Ectodermal cell (in vitro differentiated cells): Measurements from ENCODE around the gene SH3GL2.

Source experiments
- H3K27ac ChIP-seq: 2 replicates; pipeline ENCODE4 v1.7.0; 2013; ENCODE audit warnings: mild to moderate bottlenecking, low read depth, low read length; ENCODE audit not compliant: insufficient read depth, poor library complexity, severe bottlenecking
- H3K27me3 ChIP-seq: 2 replicates; pipeline ENCODE4 v1.7.0; 2013; ENCODE audit warnings: mild to moderate bottlenecking, low read length; ENCODE audit not compliant: insufficient read depth, control insufficient read depth, poor library complexity, severe bottlenecking
- H3K36me3 ChIP-seq: one replicate; pipeline ENCODE4 v1.7.0; 2013; ENCODE audit warnings: low read length; ENCODE audit not compliant: control insufficient read depth, insufficient read depth
- H3K4me1 ChIP-seq: one replicate; pipeline ENCODE4 v1.7.0; 2013; ENCODE audit warnings: low read length; ENCODE audit not compliant: control insufficient read depth, insufficient read depth
- H3K4me3 ChIP-seq: 2 replicates; pipeline ENCODE4 v1.7.0; 2013; ENCODE audit warnings: low read depth, low read length, control low read depth; ENCODE audit not compliant: insufficient read depth
- H3K9me3 ChIP-seq: 2 replicates; pipeline ENCODE4 v1.7.0; 2013; ENCODE audit warnings: mild to moderate bottlenecking, low read length, moderate library complexity; ENCODE audit not compliant: control insufficient read depth
- WGBS, 2 experiments: methylation state at CpG; one replicate each; pipeline ENCODE4 v1.1.7; 2013; ENCODE audit warnings: missing lambda C conversion rate in 2 of 2; 5-methylcytosine and 5-hydroxymethylcytosine counted together

SH3GL2 gene

GRCh38 chr9:17695482-17695881 lies 116.6 kb downstream of the SH3GL2 start:
- no peaks in the 10 kb centered on the region for H3K27me3 ChIP-seq
- no peaks in the 10 kb centered on the region for H3K36me3 ChIP-seq
- no peak overlapping the region for H3K27ac ChIP-seq
- H3K9me3 ChIP-seq = no peaks in the 10 kb centered on the region
- H3K4me1 ChIP-seq = peaks cover 5% of the 10 kb centered on the region
- H3K4me3 ChIP-seq = no peak overlapping the region
- WGBS, 2 experiments = 91 to 96% methylated on average over 2 to 3 of the region's 3 CpGs

DNA sequence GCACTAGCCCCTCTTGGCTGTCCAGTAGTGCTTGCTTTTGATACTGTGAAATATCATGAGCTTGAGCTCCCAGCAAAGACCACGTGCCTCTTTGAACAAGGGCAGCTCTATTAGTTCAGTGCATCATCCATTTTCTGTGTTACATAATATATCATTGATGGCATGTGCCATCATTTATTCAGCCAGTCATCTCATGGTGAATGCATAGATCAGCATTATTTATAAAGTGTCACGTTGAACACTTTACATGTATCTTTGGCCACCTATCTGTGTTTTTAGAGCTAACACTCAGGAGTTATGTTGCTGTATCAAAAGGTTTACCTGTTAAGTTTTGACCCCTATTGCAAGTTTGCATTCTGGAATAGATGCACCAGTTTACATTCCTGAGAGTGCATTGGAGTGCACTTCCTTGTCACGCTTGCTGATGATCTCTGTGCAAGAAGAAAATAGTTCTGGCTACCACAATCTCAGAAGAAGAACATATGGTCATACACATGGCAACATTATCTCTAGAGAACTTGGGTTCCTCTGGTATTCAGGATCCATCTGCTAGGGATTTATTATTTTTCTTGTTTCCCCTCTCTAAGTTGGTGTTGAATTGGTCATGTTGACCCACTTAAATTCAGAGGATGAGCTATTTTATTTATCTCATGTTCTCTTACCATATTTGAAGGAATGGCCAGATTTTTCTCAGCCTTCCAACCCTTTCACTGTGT lies 120.9 kb downstream of the SH3GL2 start:
- H3K27me3 ChIP-seq = no peaks in the 10 kb centered on the region
- 90 to 93% methylated on average over 3 of the region's 3 CpGs for WGBS, 2 experiments

GRCh38 chr9:17706347-17706746 lies 127.5 kb downstream of the SH3GL2 start:
- H3K9me3 ChIP-seq = no peaks in the 10 kb centered on the region
- H3K36me3 ChIP-seq = no peaks in the 10 kb centered on the region
- no peak overlapping the region for H3K27ac ChIP-seq
- no peak overlapping the region for H3K4me3 ChIP-seq
- 96% methylated on average over 1 to 2 of the region's 2 CpGs for WGBS, 2 experiments
- no peaks in the 10 kb centered on the region for H3K27me3 ChIP-seq
- H3K4me1 ChIP-seq = no peaks in the 10 kb centered on the region

More for the DNA sequence above, 120.9 kb downstream of the SH3GL2 start:
- Histone ChIP-seq H3K27ac (no peak overlapping the region), H3K9me3 (no peaks in the 10 kb centered on the region), H3K36me3 (no peaks in the 10 kb centered on the region), H3K4me1 (peaks cover 5% of the 10 kb centered on the region), H3K4me3 (no peak overlapping the region)

- H3K27me3 ChIP-seq = no peaks in the 10 kb centered on the region
- no peaks in the 10 kb centered on the region for H3K36me3 ChIP-seq
- WGBS, 2 experiments = 83% methylated on average over 1 of the region's 1 CpG; no CpG with 5 or more reads in 1 of the 2 experiments
- H3K27ac ChIP-seq = no peak overlapping the region
- no peak overlapping the region for H3K4me3 ChIP-seq
- H3K4me1 ChIP-seq = no peaks in the 10 kb centered on the region
- no peaks in the 10 kb centered on the region for H3K9me3 ChIP-seq
Measured at GRCh38 chr9:17719053-17719452, 140.2 kb downstream of the SH3GL2 start.

- Histone ChIP-seq H3K27ac (no peak overlapping the region), H3K9me3 (no peaks in the 10 kb centered on the region), H3K36me3 (no peaks in the 10 kb centered on the region), H3K4me3 (no peak overlapping the region), H3K4me1 (no peaks in the 10 kb centered on the region), H3K27me3 (no peaks in the 10 kb centered on the region)
- WGBS, 2 experiments = 97% methylated on average over 3 of the region's 3 CpGs
Measured at GRCh38 chr9:17721954-17722353, 143.1 kb downstream of the SH3GL2 start.

DNA sequence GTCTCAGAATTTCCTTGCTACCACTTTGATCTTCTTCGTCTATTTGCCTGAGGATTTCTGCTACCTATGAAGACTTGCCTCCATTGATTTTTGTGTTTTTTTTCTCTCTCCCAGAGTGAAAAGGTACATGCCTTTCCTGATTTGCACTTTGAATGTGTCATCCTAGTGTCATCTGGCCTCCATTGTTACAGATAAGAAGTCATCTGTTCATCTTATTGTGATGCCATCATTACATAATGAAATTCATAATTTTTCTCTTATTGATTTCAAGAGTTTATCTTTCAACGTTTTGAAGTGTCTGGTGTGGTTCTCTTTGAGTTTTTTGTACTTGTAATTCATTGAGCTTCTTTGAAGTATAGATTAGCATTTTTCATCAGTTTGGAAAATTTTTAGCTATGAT lies 144.8 kb downstream of the SH3GL2 start:
- WGBS, 2 experiments = 76 to 93% methylated on average over 1 to 2 of the region's 2 CpGs
- Histone ChIP-seq H3K4me1 (no peaks in the 10 kb centered on the region), H3K9me3 (no peaks in the 10 kb centered on the region), H3K36me3 (no peaks in the 10 kb centered on the region), H3K4me3 (no peak overlapping the region), H3K27me3 (no peaks in the 10 kb centered on the region), H3K27ac (no peak overlapping the region)

GRCh38 chr9:17725399-17726010 lies 146.6 kb downstream of the SH3GL2 start:
- H3K27ac ChIP-seq = no peak overlapping the region
- H3K9me3 ChIP-seq = no peaks in the 10 kb centered on the region
- H3K27me3 ChIP-seq = no peaks in the 10 kb centered on the region
- H3K36me3 ChIP-seq = no peaks in the 10 kb centered on the region
- H3K4me3 ChIP-seq = no peak overlapping the region
- H3K4me1 ChIP-seq = no peaks in the 10 kb centered on the region
- WGBS, 2 experiments = 90 to 93% methylated on average over 4 of the region's 4 CpGs

GRCh38 chr9:17726298-17726697 lies 147.4 kb downstream of the SH3GL2 start:
- H3K36me3 ChIP-seq = no peaks in the 10 kb centered on the region
- H3K4me1 ChIP-seq = no peaks in the 10 kb centered on the region
- no peaks in the 10 kb centered on the region for H3K27me3 ChIP-seq
- H3K27ac ChIP-seq = no peak overlapping the region
- H3K4me3 ChIP-seq = no peak overlapping the region
- 85 to 87% methylated on average over 2 to 5 of the region's 5 CpGs for WGBS, 2 experiments
- no peaks in the 10 kb centered on the region for H3K9me3 ChIP-seq

- Histone ChIP-seq H3K36me3 (no peaks in the 10 kb centered on the region), H3K27ac (no peak overlapping the region), H3K4me1 (no peaks in the 10 kb centered on the region), H3K4me3 (no peak overlapping the region), H3K9me3 (no peaks in the 10 kb centered on the region), H3K27me3 (no peaks in the 10 kb centered on the region)
- 91 to 95% methylated on average over 7 of the region's 7 CpGs for WGBS, 2 experiments
Measured at GRCh38 chr9:17730899-17731298, 152.0 kb downstream of the SH3GL2 start.

DNA sequence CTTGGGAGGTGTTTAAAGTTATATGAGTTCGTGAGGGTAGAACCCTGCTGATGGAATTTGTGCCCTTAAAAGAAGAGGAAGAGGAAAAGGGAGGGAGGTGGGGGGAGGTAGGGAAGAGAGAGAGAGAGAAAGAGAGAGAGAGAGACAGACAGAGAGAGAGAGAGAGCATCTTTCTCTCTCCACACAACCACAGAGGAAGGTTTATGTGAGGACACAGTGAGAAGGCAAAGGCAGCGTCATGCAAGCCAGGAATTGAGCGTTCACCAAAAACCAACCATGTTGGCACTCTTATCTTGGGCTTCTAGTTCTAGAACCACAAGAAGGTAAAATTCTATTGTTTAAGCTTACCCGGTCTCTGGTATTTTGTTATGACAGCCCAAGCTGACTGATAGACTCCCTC lies 152.4 kb downstream of the SH3GL2 start:
- no peaks in the 10 kb centered on the region for H3K4me1 ChIP-seq
- H3K9me3 ChIP-seq = no peaks in the 10 kb centered on the region
- no peak overlapping the region for H3K27ac ChIP-seq
- WGBS, 2 experiments = 89% methylated on average over 4 of the region's 4 CpGs
- H3K27me3 ChIP-seq = no peaks in the 10 kb centered on the region
- no peaks in the 10 kb centered on the region for H3K36me3 ChIP-seq
- no peak overlapping the region for H3K4me3 ChIP-seq
